ENCODE results near the gene GJD4. TPM values are rescaled to one million over a fixed set of nuclear protein-coding genes. Genes with fewer than 3 reads are reported as not detected.

The GJD4 gene
- polyA plus RNA-seq, 1 donor from 2014 or later, result not detected

DNA sequence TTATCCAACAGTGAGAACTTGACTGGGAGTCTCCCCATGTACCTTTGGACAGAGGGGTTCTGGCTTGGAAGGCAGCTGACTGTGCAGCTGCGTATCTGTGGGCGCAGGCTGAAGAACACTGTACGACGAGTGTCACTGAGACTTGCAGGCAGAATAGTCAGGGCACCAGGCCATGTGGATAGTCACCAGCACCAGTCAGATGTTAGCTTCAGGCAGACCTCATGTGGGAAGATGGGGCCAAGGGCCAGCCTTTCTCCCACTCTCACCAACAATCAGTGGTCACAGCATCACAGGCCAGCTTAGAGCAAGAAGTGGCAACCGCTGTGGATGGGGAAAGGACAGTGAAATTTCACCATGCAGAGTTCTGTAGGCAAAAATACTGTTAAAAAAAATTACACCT lies 43.4 kb upstream of the GJD4 start:
- Histone ChIP-seq H3K27ac (ENCODE audit: low read length) (no peak overlapping the region), H3F3A (ENCODE audit: insufficient read depth, low read length, poor library complexity, severe bottlenecking) (no peaks in the 10 kb centered on the region)

DNA sequence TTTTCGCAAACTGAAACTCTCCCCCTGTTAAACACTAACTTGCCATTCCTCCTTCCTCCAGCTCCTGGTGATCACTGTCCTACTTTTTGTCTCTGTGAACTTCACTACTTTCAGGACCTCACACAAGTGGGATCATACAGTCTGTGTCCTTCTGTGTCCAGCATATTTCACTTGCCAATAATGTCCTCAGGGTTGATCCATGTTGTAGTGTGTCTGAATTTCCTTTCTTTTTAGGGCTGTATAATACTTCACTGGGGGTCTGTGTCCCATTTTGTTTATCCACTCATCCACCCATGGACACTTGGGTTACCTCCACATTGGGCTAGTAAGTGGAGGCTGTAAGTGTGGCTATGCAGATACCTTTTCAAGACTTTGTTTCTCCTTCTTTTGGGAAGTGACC lies 42.7 kb upstream of the GJD4 start:
- H3K9ac ChIP-seq (ENCODE audit: low read length), result no peak overlapping the region
- H3K9me2 ChIP-seq (ENCODE audit: insufficient read depth, low read length), result no peaks in the 10 kb centered on the region
- no peaks in the 10 kb centered on the region for H3K36me3 ChIP-seq (ENCODE audit: insufficient read depth, low read length)
- H3K4me3 ChIP-seq (ENCODE audit: low read length), result no peak overlapping the region
- H4K20me1 ChIP-seq (ENCODE audit: insufficient read depth), result no peaks in the 10 kb centered on the region
- H3K27me3 ChIP-seq (ENCODE audit: insufficient read depth, low read depth, low read length), result no peaks in the 10 kb centered on the region
- no peak for TF ChIP-seq SMC3 (conservative IDR thresholded peaks at IDR 0.05; ENCODE audit: poor library complexity)
- TF ChIP-seq TAF1 (IDR thresholded peaks at IDR 0.05; ENCODE audit: low read depth), result no peak
- no peak for TF ChIP-seq POLR2AphosphoS5 (IDR thresholded peaks at IDR 0.05)
- no peak overlapping the region for H2AFZ ChIP-seq (ENCODE audit: low read depth, low read length)
- H3K9me3 ChIP-seq (ENCODE audit: low read length), result no peaks in the 10 kb centered on the region
- H3F3A ChIP-seq (ENCODE audit: insufficient read depth, low read length, poor library complexity, severe bottlenecking), result no peaks in the 10 kb centered on the region
- H3K79me2 ChIP-seq (replicated peaks; ENCODE audit: insufficient read depth, low read length), result no peaks in the 10 kb centered on the region
- no peak overlapping the region for H3K4me2 ChIP-seq (ENCODE audit: low read length)
- H3K27ac ChIP-seq (ENCODE audit: low read length), result no peak overlapping the region

More for the DNA sequence above, 43.4 kb upstream of the GJD4 start:
- Histone ChIP-seq H2AFZ (ENCODE audit: low read depth, low read length) (no peak overlapping the region), H3K4me3 (ENCODE audit: low read length) (no peak overlapping the region), H3K27me3 (ENCODE audit: insufficient read depth, low read depth, low read length) (no peaks in the 10 kb centered on the region), H3K9ac (ENCODE audit: low read length) (no peak overlapping the region), H4K20me1 (ENCODE audit: insufficient read depth) (no peaks in the 10 kb centered on the region), H3K9me2 (ENCODE audit: insufficient read depth, low read length) (no peaks in the 10 kb centered on the region), H3K79me2 (replicated peaks; ENCODE audit: insufficient read depth, low read length) (no peaks in the 10 kb centered on the region), H3K9me3 (ENCODE audit: low read length) (no peaks in the 10 kb centered on the region), H3K4me2 (ENCODE audit: low read length) (no peak overlapping the region), H3K36me3 (ENCODE audit: insufficient read depth, low read length) (no peaks in the 10 kb centered on the region)
- TF ChIP-seq, protein P1, sequence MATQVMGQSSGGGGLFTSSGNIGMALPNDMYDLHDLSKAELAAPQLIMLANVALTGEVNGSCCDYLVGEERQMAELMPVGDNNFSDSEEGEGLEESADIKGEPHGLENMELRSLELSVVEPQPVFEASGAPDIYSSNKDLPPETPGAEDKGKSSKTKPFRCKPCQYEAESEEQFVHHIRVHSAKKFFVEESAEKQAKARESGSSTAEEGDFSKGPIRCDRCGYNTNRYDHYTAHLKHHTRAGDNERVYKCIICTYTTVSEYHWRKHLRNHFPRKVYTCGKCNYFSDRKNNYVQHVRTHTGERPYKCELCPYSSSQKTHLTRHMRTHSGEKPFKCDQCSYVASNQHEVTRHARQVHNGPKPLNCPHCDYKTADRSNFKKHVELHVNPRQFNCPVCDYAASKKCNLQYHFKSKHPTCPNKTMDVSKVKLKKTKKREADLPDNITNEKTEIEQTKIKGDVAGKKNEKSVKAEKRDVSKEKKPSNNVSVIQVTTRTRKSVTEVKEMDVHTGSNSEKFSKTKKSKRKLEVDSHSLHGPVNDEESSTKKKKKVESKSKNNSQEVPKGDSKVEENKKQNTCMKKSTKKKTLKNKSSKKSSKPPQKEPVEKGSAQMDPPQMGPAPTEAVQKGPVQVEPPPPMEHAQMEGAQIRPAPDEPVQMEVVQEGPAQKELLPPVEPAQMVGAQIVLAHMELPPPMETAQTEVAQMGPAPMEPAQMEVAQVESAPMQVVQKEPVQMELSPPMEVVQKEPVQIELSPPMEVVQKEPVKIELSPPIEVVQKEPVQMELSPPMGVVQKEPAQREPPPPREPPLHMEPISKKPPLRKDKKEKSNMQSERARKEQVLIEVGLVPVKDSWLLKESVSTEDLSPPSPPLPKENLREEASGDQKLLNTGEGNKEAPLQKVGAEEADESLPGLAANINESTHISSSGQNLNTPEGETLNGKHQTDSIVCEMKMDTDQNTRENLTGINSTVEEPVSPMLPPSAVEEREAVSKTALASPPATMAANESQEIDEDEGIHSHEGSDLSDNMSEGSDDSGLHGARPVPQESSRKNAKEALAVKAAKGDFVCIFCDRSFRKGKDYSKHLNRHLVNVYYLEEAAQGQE (IDR thresholded peaks at IDR 0.05; ENCODE audit: borderline replicate concordance), result no peak
- TF ChIP-seq, protein P2, sequence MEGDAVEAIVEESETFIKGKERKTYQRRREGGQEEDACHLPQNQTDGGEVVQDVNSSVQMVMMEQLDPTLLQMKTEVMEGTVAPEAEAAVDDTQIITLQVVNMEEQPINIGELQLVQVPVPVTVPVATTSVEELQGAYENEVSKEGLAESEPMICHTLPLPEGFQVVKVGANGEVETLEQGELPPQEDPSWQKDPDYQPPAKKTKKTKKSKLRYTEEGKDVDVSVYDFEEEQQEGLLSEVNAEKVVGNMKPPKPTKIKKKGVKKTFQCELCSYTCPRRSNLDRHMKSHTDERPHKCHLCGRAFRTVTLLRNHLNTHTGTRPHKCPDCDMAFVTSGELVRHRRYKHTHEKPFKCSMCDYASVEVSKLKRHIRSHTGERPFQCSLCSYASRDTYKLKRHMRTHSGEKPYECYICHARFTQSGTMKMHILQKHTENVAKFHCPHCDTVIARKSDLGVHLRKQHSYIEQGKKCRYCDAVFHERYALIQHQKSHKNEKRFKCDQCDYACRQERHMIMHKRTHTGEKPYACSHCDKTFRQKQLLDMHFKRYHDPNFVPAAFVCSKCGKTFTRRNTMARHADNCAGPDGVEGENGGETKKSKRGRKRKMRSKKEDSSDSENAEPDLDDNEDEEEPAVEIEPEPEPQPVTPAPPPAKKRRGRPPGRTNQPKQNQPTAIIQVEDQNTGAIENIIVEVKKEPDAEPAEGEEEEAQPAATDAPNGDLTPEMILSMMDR (IDR thresholded peaks at IDR 0.05; ENCODE audit: poor library complexity, severe bottlenecking), result no peak
- TF ChIP-seq POLR2AphosphoS5 (IDR thresholded peaks at IDR 0.05) (no peak), RAD21 (conservative IDR thresholded peaks at IDR 0.05) (no peak), MXI1 (conservative IDR thresholded peaks at IDR 0.05; ENCODE audit: poor library complexity, severe bottlenecking) (no peak), EP300 (conservative IDR thresholded peaks at IDR 0.05; ENCODE audit: poor library complexity, severe bottlenecking) (no peak), EZH2 (IDR thresholded peaks at IDR 0.05; ENCODE audit: borderline replicate concordance, insufficient read depth, low read length, poor library complexity, severe bottlenecking) (no peak), SMC3 (conservative IDR thresholded peaks at IDR 0.05; ENCODE audit: poor library complexity) (no peak), TAF1 (IDR thresholded peaks at IDR 0.05; ENCODE audit: low read depth) (no peak)

Data from neural cell (in vitro differentiated cells).